Calu3 (cell line): ENCODE results near the gene RP9. TPM values are rescaled to one million over a fixed set of nuclear protein-coding genes. Genes with fewer than 3 reads are reported as not detected.

Experiments used
- BruUV-seq: library from RNA; stranded (reverse); fragments of 400-500 nt; replicated peaks from 2 replicates; lab custom pipeline; 2021; lab: Mats Ljungman, UMichigan
- CTCF ChIA-PET: fragments of 300-600 bp; sonication (Branson Sonifier 250); formaldehyde crosslinking; loops from one replicate; lab custom pipeline; 2022; ENCODE audit warnings: antibody characterized with exemption; lab: Charles Lee
- DNase-seq: peaks from one replicate; pipeline ENCODE4 v3.0.0; 2022
- H3K27ac Mint-ChIP-seq: one replicate; pipeline ENCODE4 v1.8.0; 2022; ENCODE audit warnings: mixed read lengths; ENCODE audit not compliant: unreplicated experiment
- H3K27me3 Mint-ChIP-seq: one replicate; pipeline ENCODE4 v1.8.0; 2022; ENCODE audit warnings: mixed read lengths; ENCODE audit not compliant: unreplicated experiment
- H3K36me3 Mint-ChIP-seq: one replicate; pipeline ENCODE4 v1.8.0; 2022; ENCODE audit warnings: mild to moderate bottlenecking, moderate library complexity, mixed read lengths; ENCODE audit not compliant: insufficient read depth, unreplicated experiment
- H3K4me1 Mint-ChIP-seq: one replicate; pipeline ENCODE4 v1.8.0; 2022; ENCODE audit warnings: mild to moderate bottlenecking, low read depth, mixed read lengths; ENCODE audit not compliant: unreplicated experiment
- H3K4me3 Mint-ChIP-seq: one replicate; pipeline ENCODE4 v1.8.0; 2022; ENCODE audit warnings: mild to moderate bottlenecking, low read depth, moderate library complexity, mixed read lengths; ENCODE audit not compliant: unreplicated experiment
- H3K9me3 Mint-ChIP-seq: one replicate; pipeline ENCODE4 v1.8.0; 2022; ENCODE audit warnings: low read depth, mixed read lengths; ENCODE audit not compliant: unreplicated experiment
- intact Hi-C: fragments of 100-400 bp; cut with micrococcal nuclease; formaldehyde crosslinking; loops from one replicate; pipeline ENCODE4 v1.10.0; 2022; ENCODE audit not compliant: unreplicated experiment
- total RNA-seq: library from RNA; stranded (reverse); gene quantifications from 2 replicates; pipeline ENCODE4 v1.2.3, GENCODE V29; 2022
- TF ChIP-seq, protein P1 (sequence below): fragments of 200-600 bp; IDR thresholded peaks from one replicate; pipeline ENCODE4 v1.8.0; 2022; ENCODE audit warnings: antibody characterized with exemption; ENCODE audit not compliant: unreplicated experiment

Gene RP9
- total RNA-seq, 1 experiment from 2014 or later, result 37.2 TPM

DNA sequence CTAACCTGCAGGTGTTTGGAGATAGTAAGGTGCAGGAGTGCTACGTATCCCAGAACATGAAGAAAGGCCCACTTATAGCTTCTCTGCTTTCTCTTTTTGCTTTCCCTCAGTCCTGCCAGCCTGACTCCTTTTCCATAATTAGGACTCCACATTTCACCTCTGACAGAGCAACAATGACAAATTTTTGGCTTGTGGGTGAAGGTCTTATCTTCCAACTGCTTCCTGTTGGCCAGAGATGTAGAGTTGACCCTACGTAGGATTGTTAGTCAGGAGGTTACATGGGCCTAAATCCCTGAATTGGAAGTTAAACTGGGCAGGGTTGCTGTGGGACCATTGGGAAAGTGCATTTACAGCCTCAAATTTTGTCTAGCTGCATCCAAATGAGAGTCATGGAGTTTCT, 21.3 kb downstream of the RP9 start:
- intact Hi-C loops, result no loop called here
- CTCF ChIA-PET, result no interaction called here
- Mint-ChIP-seq H3K27me3 (no peaks in the 10 kb centered on the region), H3K4me1 (no peaks in the 10 kb centered on the region), H3K27ac (no peak overlapping the region), H3K4me3 (no peak overlapping the region), H3K36me3 (no peaks in the 10 kb centered on the region), H3K9me3 (no peaks in the 10 kb centered on the region)
- TF ChIP-seq, protein P1, sequence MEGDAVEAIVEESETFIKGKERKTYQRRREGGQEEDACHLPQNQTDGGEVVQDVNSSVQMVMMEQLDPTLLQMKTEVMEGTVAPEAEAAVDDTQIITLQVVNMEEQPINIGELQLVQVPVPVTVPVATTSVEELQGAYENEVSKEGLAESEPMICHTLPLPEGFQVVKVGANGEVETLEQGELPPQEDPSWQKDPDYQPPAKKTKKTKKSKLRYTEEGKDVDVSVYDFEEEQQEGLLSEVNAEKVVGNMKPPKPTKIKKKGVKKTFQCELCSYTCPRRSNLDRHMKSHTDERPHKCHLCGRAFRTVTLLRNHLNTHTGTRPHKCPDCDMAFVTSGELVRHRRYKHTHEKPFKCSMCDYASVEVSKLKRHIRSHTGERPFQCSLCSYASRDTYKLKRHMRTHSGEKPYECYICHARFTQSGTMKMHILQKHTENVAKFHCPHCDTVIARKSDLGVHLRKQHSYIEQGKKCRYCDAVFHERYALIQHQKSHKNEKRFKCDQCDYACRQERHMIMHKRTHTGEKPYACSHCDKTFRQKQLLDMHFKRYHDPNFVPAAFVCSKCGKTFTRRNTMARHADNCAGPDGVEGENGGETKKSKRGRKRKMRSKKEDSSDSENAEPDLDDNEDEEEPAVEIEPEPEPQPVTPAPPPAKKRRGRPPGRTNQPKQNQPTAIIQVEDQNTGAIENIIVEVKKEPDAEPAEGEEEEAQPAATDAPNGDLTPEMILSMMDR, result no peak
- no peak for DNase-seq
- BruUV-seq, result no TSS peak

DNA sequence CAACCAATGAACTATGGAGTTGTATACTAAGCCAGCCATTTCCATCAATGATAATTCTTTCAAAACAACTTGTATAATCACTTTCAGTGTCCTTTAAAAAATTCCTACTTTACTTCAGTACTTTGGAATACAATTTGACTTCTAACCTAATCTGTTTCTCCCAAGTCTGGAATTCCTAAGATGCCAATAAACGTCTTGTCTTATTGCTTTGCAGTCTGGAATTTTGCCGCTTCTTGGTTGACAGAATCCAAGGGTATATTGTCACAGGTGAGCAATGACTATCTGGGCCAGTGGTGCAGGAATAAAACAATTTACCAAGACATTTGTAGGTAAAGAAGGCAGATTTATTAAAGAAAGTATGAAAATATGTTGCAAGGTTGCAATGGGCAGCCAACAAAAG, 21.8 kb downstream of the RP9 start:
- Mint-ChIP-seq H3K9me3 (no peaks in the 10 kb centered on the region), H3K36me3 (no peaks in the 10 kb centered on the region), H3K27ac (no peak overlapping the region), H3K4me3 (no peak overlapping the region), H3K4me1 (no peaks in the 10 kb centered on the region), H3K27me3 (no peaks in the 10 kb centered on the region)
- no TSS peak for BruUV-seq
- TF ChIP-seq, protein P1, result no peak
- intact Hi-C loops, result no loop called here
- CTCF ChIA-PET, result no interaction called here
- no peak for DNase-seq

DNA sequence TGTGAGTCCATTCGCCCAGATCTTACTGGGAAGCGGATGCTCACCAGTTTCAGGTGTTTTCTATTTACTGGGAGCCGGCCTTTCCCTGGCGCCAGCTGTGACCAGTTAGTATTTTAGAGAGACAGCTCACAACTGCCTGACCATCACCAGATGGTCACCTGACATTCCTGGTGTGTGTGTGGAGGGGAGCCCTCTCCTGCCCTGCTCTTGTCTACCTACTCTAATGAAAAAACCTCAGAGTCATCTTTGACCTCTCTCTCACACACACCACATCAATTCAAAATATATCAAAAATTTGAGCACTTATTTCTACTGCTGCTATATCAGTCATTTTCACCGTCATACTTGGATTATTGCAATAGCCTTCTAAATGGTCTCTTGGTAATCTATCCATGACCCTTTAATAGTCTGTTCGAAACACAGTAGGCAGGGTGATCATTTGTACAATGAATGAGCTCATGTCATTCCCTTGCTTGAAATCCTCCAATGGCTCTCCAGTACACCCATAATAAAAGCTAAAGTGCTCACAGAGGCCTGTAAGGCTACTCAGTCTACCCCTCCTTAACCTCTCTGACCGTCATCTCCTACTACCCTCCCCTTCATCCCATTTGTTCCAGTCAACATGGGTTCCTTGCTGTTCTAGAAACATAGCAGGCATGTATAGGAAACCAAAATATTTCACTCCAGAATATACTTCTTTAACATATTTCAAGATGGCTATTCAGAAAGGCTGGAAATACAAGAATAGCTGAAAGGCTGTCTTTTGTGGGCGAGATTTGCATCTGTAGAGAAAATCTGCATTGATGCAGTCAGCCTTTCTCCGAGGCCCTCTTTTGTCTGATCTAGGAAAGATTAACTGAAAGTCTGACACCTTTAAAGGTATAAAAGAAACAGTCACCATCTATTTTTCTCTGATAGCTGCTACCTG, 29.2 kb downstream of the RP9 start:
- no peaks in the 10 kb centered on the region for H3K9me3 Mint-ChIP-seq
- H3K27me3 Mint-ChIP-seq, result peaks cover 44% of the 10 kb centered on the region
- no peaks in the 10 kb centered on the region for H3K36me3 Mint-ChIP-seq
- H3K4me3 Mint-ChIP-seq, result no peak overlapping the region
- no peak for DNase-seq
- CTCF ChIA-PET, result no interaction called here
- H3K4me1 Mint-ChIP-seq, result peaks cover 14% of the 10 kb centered on the region
- BruUV-seq, result no TSS peak
- TF ChIP-seq, protein P1, result no peak
- intact Hi-C loops, result no loop called here
- no peak overlapping the region for H3K27ac Mint-ChIP-seq

DNA sequence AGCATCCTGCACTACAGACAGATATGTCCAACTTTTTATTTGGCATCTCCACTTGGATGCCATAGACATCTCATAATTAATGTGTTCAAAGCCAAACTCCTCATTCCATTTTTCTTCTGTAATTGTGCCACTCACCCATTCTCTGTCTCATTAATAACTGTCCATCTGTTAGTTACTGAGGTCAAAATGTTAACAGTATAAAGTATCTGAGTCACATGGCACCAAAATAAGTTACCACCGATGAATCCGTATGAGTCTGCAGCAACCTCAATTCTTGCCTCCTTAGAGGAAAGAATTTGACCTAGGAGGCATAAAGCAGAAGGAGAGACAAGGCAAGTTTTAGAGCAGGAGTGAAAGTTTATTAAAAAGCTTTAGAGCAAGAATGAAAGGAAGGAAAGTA, 30.1 kb downstream of the RP9 start:
- TF ChIP-seq, protein P1, result no peak
- H3K4me1 Mint-ChIP-seq, result peaks cover 14% of the 10 kb centered on the region
- peaks cover 44% of the 10 kb centered on the region for H3K27me3 Mint-ChIP-seq
- no peak overlapping the region for H3K27ac Mint-ChIP-seq
- no peaks in the 10 kb centered on the region for H3K36me3 Mint-ChIP-seq
- intact Hi-C loops, result no loop called here
- H3K9me3 Mint-ChIP-seq, result no peaks in the 10 kb centered on the region
- BruUV-seq, result no TSS peak
- DNase-seq, result no peak
- H3K4me3 Mint-ChIP-seq, result no peak overlapping the region
- CTCF ChIA-PET, result no interaction called here
